GM12878 (cell line): ENCODE results near the gene KPNA4. TPM values are rescaled to one million over a fixed set of nuclear protein-coding genes. Genes with fewer than 3 reads are reported as not detected.

ENCODE experiments used
- ATAC-seq: fragments of 200-7000 bp; cut with Tn5 transposase; 3 replicates; pipeline ENCODE4 v1.9.1; 2020; ENCODE audit warnings: mild to moderate bottlenecking, moderate library complexity
- BruUV-seq: library from RNA; stranded (reverse); fragments of 400-500 nt; replicated peaks from 2 replicates; lab custom pipeline; 2021; lab: Mats Ljungman, UMichigan
- CTCF ChIA-PET: fragments of 300-600 bp; sonication (Branson Sonifier 250); formaldehyde crosslinking; extraction: SDS; loops from one replicate; lab custom pipeline; 2021; ENCODE audit warnings: inconsistent platforms; lab: Yijun Ruan, JAX
- POLR2A ChIA-PET: fragments of 350-600 bp; formaldehyde crosslinking; extraction: SDS; loops from one replicate; lab custom pipeline; 2021; ENCODE audit warnings: inconsistent platforms; lab: Charles Lee
- RAD21 ChIA-PET: fragments of 300-600 bp; sonication (Branson Sonifier 250); formaldehyde crosslinking; loops from one replicate; lab custom pipeline; 2023; ENCODE audit warnings: antibody characterized with exemption; ENCODE audit not compliant: unreplicated experiment; lab: Charles Lee
- SMC1A ChIA-PET: fragments of 300-600 bp; sonication (Branson Sonifier 250); formaldehyde crosslinking; loops from one replicate; lab custom pipeline; 2023; ENCODE audit not compliant: unreplicated experiment, uncharacterized antibody; lab: Charles Lee
- DNase-seq: peaks from one replicate; pipeline ENCODE4 v3.0.0-alpha.2; 2011; ENCODE audit warnings: low read depth, low spot score
- FAIRE-seq: peaks from 3 replicates; lab custom pipeline; 2011; peaks lifted over from hg19 to GRCh38; lab: Jason Lieb, UNC
- H2AFZ ChIP-seq: 2 replicates; pipeline ENCODE4 v1.6.0; 2011; ENCODE audit warnings: low read depth, low read length, control low read depth; ENCODE audit not compliant: control insufficient read depth
- H3K27ac ChIP-seq: 2 replicates; pipeline ENCODE4 v1.5.1; 2011; ENCODE audit warnings: control low read depth; ENCODE audit not compliant: control insufficient read depth, insufficient read depth
- H3K27me3 ChIP-seq, 2 experiments: replicated peaks in 1 of 2; 2 replicates each; pipeline versions ENCODE4 v1.6.0 to v1.6.1; 2011; ENCODE audit warnings: low read length in 1 of 2; ENCODE audit not compliant: control insufficient read depth in 2 of 2, insufficient read depth in 2 of 2
- H3K36me3 ChIP-seq, 2 experiments: 2 replicates each; pipeline ENCODE4 v1.5.1; 2011; ENCODE audit warnings: low read length in 1 of 2; ENCODE audit not compliant: control insufficient read depth in 2 of 2, insufficient read depth in 2 of 2
- H3K4me1 ChIP-seq: 2 replicates; pipeline ENCODE4 v1.6.1; 2011; ENCODE audit warnings: mild to moderate bottlenecking, low read length, moderate library complexity, mixed read lengths; ENCODE audit not compliant: control insufficient read depth, insufficient read depth
- H3K4me2 ChIP-seq: 2 replicates; pipeline ENCODE4 v1.6.0; 2011; ENCODE audit warnings: control low read depth; ENCODE audit not compliant: control insufficient read depth, insufficient read depth
- H3K4me3 ChIP-seq: fragments of 200-600 bp; sonication (generic); 2 replicates; pipeline ENCODE4 v1.5.1; 2016
- H3K79me2 ChIP-seq: 2 replicates; pipeline ENCODE4 v1.6.0; 2011; ENCODE audit warnings: low read length; ENCODE audit not compliant: control insufficient read depth, insufficient read depth
- H3K9ac ChIP-seq: 2 replicates; pipeline ENCODE4 v1.8.0; 2011; ENCODE audit warnings: low read length, control low read depth, mixed read lengths; ENCODE audit not compliant: control insufficient read depth, insufficient read depth
- H3K9me3 ChIP-seq: replicated peaks from 3 replicates; pipeline ENCODE4 v1.5.1; 2011; ENCODE audit warnings: mild to moderate bottlenecking, low read length; ENCODE audit not compliant: control insufficient read depth, insufficient read depth
- H4K20me1 ChIP-seq: 2 replicates; pipeline ENCODE4 v1.6.0; 2011; ENCODE audit not compliant: control insufficient read depth, insufficient read depth
- ATF2 ChIP-seq: IDR thresholded peaks from 2 replicates; pipeline ENCODE4 v1.6.1; 2012; ENCODE audit warnings: low read length, inconsistent platforms
- EGR1 ChIP-seq, 2 experiments: IDR thresholded peaks; 1 replicate in 1 of 2; 2 replicates in 1 of 2; pipeline ENCODE4 v1.6.1; 2011 to 2012; ENCODE audit warnings: low read depth in 2 of 2, low read length in 2 of 2, borderline replicate concordance in 1 of 2, mild to moderate bottlenecking in 1 of 2, moderate library complexity in 1 of 2
- GATAD2B ChIP-seq: fragments of 450-650 bp; conservative IDR thresholded peaks from 2 replicates; pipeline ENCODE4 v1.6.1; 2017; ENCODE audit warnings: low read depth, mild to moderate bottlenecking, moderate library complexity
- MAX ChIP-seq: IDR thresholded peaks from 2 replicates; pipeline ENCODE4 v1.6.1; 2012; ENCODE audit warnings: low read depth, low read length, improper control_type of control experiment
- NFYA ChIP-seq: IDR thresholded peaks from 2 replicates; pipeline ENCODE4 v1.6.1; 2011; ENCODE audit warnings: low read depth, mild to moderate bottlenecking, low read length, improper control_type of control experiment, borderline replicate concordance
- RFX5 ChIP-seq: IDR thresholded peaks from 2 replicates; pipeline ENCODE4 v1.6.1; 2011; ENCODE audit warnings: low read depth, low read length, improper control_type of control experiment
- SMARCA5 ChIP-seq: fragments of 450-650 bp; IDR thresholded peaks from 2 replicates; pipeline ENCODE4 v1.6.1; 2017; ENCODE audit warnings: mild to moderate bottlenecking
- TBL1XR1 ChIP-seq: IDR thresholded peaks from 2 replicates; pipeline ENCODE4 v1.6.1; 2012; ENCODE audit warnings: low read depth, low read length, improper control_type of control experiment
- TCF3 ChIP-seq: IDR thresholded peaks from 2 replicates; pipeline ENCODE4 v1.6.1; 2012; ENCODE audit warnings: low read depth, mild to moderate bottlenecking, low read length, borderline replicate concordance; ENCODE audit not compliant: insufficient read depth
- TCF7 ChIP-seq: IDR thresholded peaks from 2 replicates; pipeline ENCODE4 v1.6.1; 2014; ENCODE audit warnings: antibody characterized with exemption, borderline replicate concordance
- YY1 ChIP-seq: IDR thresholded peaks from 2 replicates; pipeline ENCODE4 v1.6.1; 2011; ENCODE audit warnings: low read depth, mild to moderate bottlenecking, low read length
- ZNF207 ChIP-seq: fragments of 450-650 bp; IDR thresholded peaks from 2 replicates; pipeline ENCODE4 v1.6.1; 2014; ENCODE audit warnings: antibody characterized with exemption, mild to moderate bottlenecking, borderline replicate concordance
- WGBS: methylation state at CpG from one replicate; pipeline ENCODE4 v1.1.6; 2016; ENCODE audit warnings: low lambda C conversion rate; ENCODE audit not compliant: insufficient replicate concordance, insufficient coverage; ENCODE audit errors: missing lambda C conversion rate; 5-methylcytosine and 5-hydroxymethylcytosine counted together
- in situ Hi-C: fragments of 300-500 bp; cut with MboI; formaldehyde crosslinking; loops from 9 replicates; pipeline ENCODE4 v1.14.3; 2018; ENCODE audit warnings: mixed read lengths
- intact Hi-C: fragments of 100-400 bp; cut with micrococcal nuclease; formaldehyde crosslinking; loops from one replicate; pipeline ENCODE4 v1.14.2; 2022; ENCODE audit not compliant: unreplicated experiment
- polyA plus RNA-seq, 11 experiments: library from polyadenylated mRNA; depleted of rRNA in 4 of 11; unstranded in 6 of 11; stranded (reverse) in 5 of 11; fragments of >200 nt; fragmentation: Nextera tagmentation in 4 of 11; fragmentation: Illumina TruSeq in 1 of 11; extraction: Ambion mirVana in 4 of 11; extraction: Trizol in 1 of 11; gene quantifications; 1 replicate in 1 of 11; 2 replicates in 10 of 11; pipeline versions ENCODE4 v1.2.1 to v1.2.3, GENCODE V29; 2011 to 2016; ENCODE audit warnings: inconsistent platforms in 2 of 11, missing spikeins in 2 of 11, low read depth in 1 of 11
- total RNA-seq, 4 experiments: library from RNA; depleted of rRNA in 3 of 4; stranded (reverse); fragments of >200 nt in 3 of 4; fragmentation: Illumina TruSeq in 1 of 4; extraction: Trizol in 1 of 4; gene quantifications; 2 replicates each; pipeline versions ENCODE4 v1.2.1 to v1.2.3, GENCODE V29; 2013 to 2021
- TF ChIP-seq, protein P1 (sequence below): fragments of 450-650 bp; IDR thresholded peaks from 2 replicates; pipeline ENCODE4 v1.6.1; 2018; ENCODE audit warnings: borderline replicate concordance, mild to moderate bottlenecking; ENCODE audit not compliant: partially characterized antibody

Gene KPNA4
- total and polyA plus RNA-seq, 10 of the 15 experiments (the other 5 are each of a cell fraction or from before 2014, with no cell fraction given) = 9.9 to 40.6 (median 18.1) TPM

DNA sequence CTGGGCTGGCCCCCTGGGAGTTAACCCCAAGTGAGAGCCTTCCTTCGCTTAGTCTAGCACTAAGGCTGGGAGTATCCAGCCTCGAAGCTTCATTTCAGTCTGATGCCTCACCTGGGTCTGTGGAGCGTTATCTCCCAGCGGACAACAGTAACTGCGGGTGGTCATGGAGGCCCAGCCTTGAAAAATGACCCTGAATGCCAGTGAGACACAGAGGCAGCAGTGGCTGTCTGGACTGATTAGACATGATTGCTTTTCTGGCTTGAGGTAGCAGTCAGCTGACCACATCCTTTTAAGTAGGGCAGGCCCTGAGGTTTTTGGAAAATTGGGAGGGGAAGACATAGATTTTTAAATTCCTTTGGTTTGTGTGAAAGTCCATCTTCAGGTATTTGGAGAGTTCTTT, 87.6 kb downstream of the KPNA4 start (continued):
- TF ChIP-seq, protein P1, sequence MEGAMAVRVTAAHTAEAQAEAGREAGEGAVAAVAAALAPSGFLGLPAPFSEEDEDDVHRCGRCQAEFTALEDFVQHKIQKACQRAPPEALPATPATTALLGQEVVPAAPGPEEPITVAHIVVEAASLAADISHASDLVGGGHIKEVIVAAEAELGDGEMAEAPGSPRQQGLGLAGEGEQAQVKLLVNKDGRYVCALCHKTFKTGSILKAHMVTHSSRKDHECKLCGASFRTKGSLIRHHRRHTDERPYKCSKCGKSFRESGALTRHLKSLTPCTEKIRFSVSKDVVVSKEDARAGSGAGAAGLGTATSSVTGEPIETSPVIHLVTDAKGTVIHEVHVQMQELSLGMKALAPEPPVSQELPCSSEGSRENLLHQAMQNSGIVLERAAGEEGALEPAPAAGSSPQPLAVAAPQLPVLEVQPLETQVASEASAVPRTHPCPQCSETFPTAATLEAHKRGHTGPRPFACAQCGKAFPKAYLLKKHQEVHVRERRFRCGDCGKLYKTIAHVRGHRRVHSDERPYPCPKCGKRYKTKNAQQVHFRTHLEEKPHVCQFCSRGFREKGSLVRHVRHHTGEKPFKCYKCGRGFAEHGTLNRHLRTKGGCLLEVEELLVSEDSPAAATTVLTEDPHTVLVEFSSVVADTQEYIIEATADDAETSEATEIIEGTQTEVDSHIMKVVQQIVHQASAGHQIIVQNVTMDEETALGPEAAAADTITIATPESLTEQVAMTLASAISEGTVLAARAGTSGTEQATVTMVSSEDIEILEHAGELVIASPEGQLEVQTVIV = no peak
- TF ChIP-seq ZNF207 = no peak
- TF ChIP-seq GATAD2B = no peak
- no peak for TF ChIP-seq SMARCA5
- no peak for TF ChIP-seq TCF7

GRCh38 chr3:160475884-160476283, 89.5 kb downstream of the KPNA4 start:
- H3K27me3 ChIP-seq = no peaks in the 10 kb centered on the region
- no peak for FAIRE-seq
- H3K4me2 ChIP-seq = no peak overlapping the region
- no peaks in the 10 kb centered on the region for H3K79me2 ChIP-seq
- CTCF ChIA-PET = no interaction called here
- POLR2A ChIA-PET = no interaction called here
- H3K27ac ChIP-seq = no peak overlapping the region
- H3K36me3 ChIP-seq = no peaks in the 10 kb centered on the region
- H3K9ac ChIP-seq = no peak overlapping the region
- 89% methylated on average over 1 of the region's 2 CpGs for WGBS
- H3K9me3 ChIP-seq = peaks cover 4% of the 10 kb centered on the region; the same call in 2 of the 3 replicates
- DNase-seq = no peak
- TF ChIP-seq ATF2 = no peak
- TF ChIP-seq TCF3 = no peak
- no peak for TF ChIP-seq TBL1XR1
- no peak for TF ChIP-seq RFX5
- no peak for TF ChIP-seq MAX
- TF ChIP-seq EGR1 (IDR thresholded peaks at IDR 0.05; ENCODE audit: borderline replicate concordance in 1 of 2, low read depth in 2 of 2, low read length in 2 of 2) = no peak
- no peak for TF ChIP-seq YY1
- TF ChIP-seq TCF7 = no peak
- TF ChIP-seq NFYA = no peak
- SMC1A ChIA-PET = no interaction called here
- in situ Hi-C loops = no loop called here
- no peak overlapping the region for H3K4me3 ChIP-seq
- ATAC-seq = no peak
- RAD21 ChIA-PET = no interaction called here
- intact Hi-C loops = no loop called here
- H4K20me1 ChIP-seq = no peaks in the 10 kb centered on the region
- H3K4me1 ChIP-seq = no peaks in the 10 kb centered on the region; the same call in 1 of the 2 replicates
- BruUV-seq = no TSS peak
- no peak overlapping the region for H2AFZ ChIP-seq
